H1 (cell line): ENCODE results near the gene TTC9. TPM values are rescaled to one million over a fixed set of nuclear protein-coding genes. Genes with fewer than 3 reads are reported as not detected.

ENCODE experiments used
- ASH2L ChIP-seq: fragments of 200-600, 300-600 bp; sonication (generic); IDR thresholded peaks from one replicate; pipeline ENCODE4 v1.7.1; 2017; ENCODE audit warnings: low read length
- ATF2 ChIP-seq: IDR thresholded peaks from 2 replicates; pipeline ENCODE4 v1.6.1; 2012; ENCODE audit warnings: low read length, inconsistent platforms
- ATF3 ChIP-seq: IDR thresholded peaks from 2 replicates; pipeline ENCODE4 v1.6.1; 2011; ENCODE audit warnings: low read depth, mild to moderate bottlenecking, low read length; ENCODE audit not compliant: insufficient read depth
- BCL11A ChIP-seq, 2 experiments: IDR thresholded peaks; one replicate each; pipeline ENCODE4 v1.6.1; 2011; ENCODE audit warnings: low read depth in 2 of 2, low read length in 2 of 2, mild to moderate bottlenecking in 2 of 2
- EGR1 ChIP-seq: IDR thresholded peaks from 2 replicates; pipeline ENCODE4 v1.6.1; 2011; ENCODE audit warnings: low read depth, low read length, borderline replicate concordance
- GABPA ChIP-seq: IDR thresholded peaks from 2 replicates; pipeline ENCODE4 v1.6.1; 2011; ENCODE audit warnings: mild to moderate bottlenecking, low read length, moderate library complexity, borderline replicate concordance; ENCODE audit not compliant: insufficient read depth
- HDAC2 ChIP-seq, 2 experiments: fragments of 300-600 bp in 1 of 2; sonication (generic) in 1 of 2; IDR thresholded peaks; 2 replicates each; pipeline ENCODE4 v1.6.1; 2011 to 2012; ENCODE audit warnings: low read depth in 2 of 2, low read length in 2 of 2, mild to moderate bottlenecking in 2 of 2, moderate library complexity in 2 of 2, borderline replicate concordance in 1 of 2, inconsistent platforms in 1 of 2
- KDM5A ChIP-seq: fragments of 200-600 bp; IDR thresholded peaks from 2 replicates; pipeline ENCODE4 v1.7.1; 2012; ENCODE audit warnings: mild to moderate bottlenecking, low read length, inconsistent platforms, mixed read lengths
- MAX ChIP-seq: IDR thresholded peaks from 2 replicates; pipeline ENCODE4 v1.6.1; 2012; ENCODE audit warnings: inconsistent platforms
- NANOG ChIP-seq: IDR thresholded peaks from 2 replicates; pipeline ENCODE4 v1.6.1; 2011; ENCODE audit warnings: low read length, low read depth, mild to moderate bottlenecking, inconsistent platforms; ENCODE audit not compliant: insufficient read depth, poor library complexity, severe bottlenecking
- POLR2A ChIP-seq, 2 experiments: IDR thresholded peaks; 1 replicate in 1 of 2; 2 replicates in 1 of 2; pipeline ENCODE4 v1.6.1; 2011; ENCODE audit warnings: low read depth in 2 of 2, low read length in 2 of 2, mild to moderate bottlenecking in 2 of 2; ENCODE audit errors: control extremely low read depth in 1 of 2
- SIN3A ChIP-seq, 2 experiments: IDR thresholded peaks in 1 of 2; conservative IDR thresholded peaks in 1 of 2; 2 replicates each; pipeline ENCODE4 v1.6.1; 2011 to 2012; ENCODE audit warnings: low read length in 2 of 2, improper control_type of control experiment in 1 of 2, low read depth in 1 of 2, mild to moderate bottlenecking in 1 of 2
- SRF ChIP-seq: IDR thresholded peaks from 2 replicates; pipeline ENCODE4 v1.6.1; 2011; ENCODE audit warnings: mild to moderate bottlenecking, low read depth, low read length, moderate library complexity
- TAF1 ChIP-seq: IDR thresholded peaks from 2 replicates; pipeline ENCODE4 v1.6.1; 2011; ENCODE audit warnings: mild to moderate bottlenecking, low read depth, low read length
- USF2 ChIP-seq: IDR thresholded peaks from 2 replicates; pipeline ENCODE4 v1.6.1; 2011; ENCODE audit warnings: low read length, improper control_type of control experiment
- polyA plus RNA-seq, 7 experiments: library from polyadenylated mRNA; depleted of rRNA in 3 of 7; stranded (reverse) in 5 of 7; unstranded in 2 of 7; fragments of >200 nt in 5 of 7; fragments of 200-250 nt in 2 of 7; gene quantifications; 1 replicate in 5 of 7; 2 replicates in 1 of 7; 4 replicates in 1 of 7; pipeline versions ENCODE4 v1.2.1 to v1.2.3, GENCODE V29; 2011 to 2013; ENCODE audit warnings: missing spikeins in 2 of 7, mixed read lengths in 2 of 7
- total RNA-seq: library from RNA; stranded (reverse); fragmentation: NEBNext Ultra II Directional; extraction: Animal tissue kit (Norgen Biotek cat#: 25700); gene quantifications from 2 replicates; pipeline ENCODE4 v1.2.1, GENCODE V29; 2021

TTC9 gene
- total and polyA plus RNA-seq, 2 of the 8 experiments (the other 6 are each of a cell fraction or from before 2014, with no cell fraction given) = 21.0 to 29.5 TPM

GRCh38 chr14:70600382-70601157 lies 41.1 kb upstream of the TTC9 start, which contains the start of gene MED6 (continued):
- peak; percentile 81 for TF ChIP-seq SRF
- TF ChIP-seq USF2 = no peak
- peak; percentile 93 for TF ChIP-seq TAF1
- no peak for TF ChIP-seq BCL11A (IDR thresholded peaks at IDR 0.05; ENCODE audit: low read depth in 2 of 2, low read length in 2 of 2)
- TF ChIP-seq ASH2L = peak; percentile 95
- TF ChIP-seq ATF3 = peak; percentile 89
- TF ChIP-seq HDAC2 (IDR thresholded peaks at IDR 0.05; ENCODE audit: borderline replicate concordance in 1 of 2, low read depth in 2 of 2, low read length in 2 of 2) = peak in 1 of 2 experiments; percentile 99; a peak in 2 of 4 replicates
- peak; percentile 26; the same call in 1 of the 2 replicates for TF ChIP-seq MAX
- 0 out of 4 replicates have a peak, but pooled peaks have one; percentile 21 to 55 for TF ChIP-seq SIN3A (conservative IDR thresholded peaks at IDR 0.05 in 1 of 2, IDR thresholded peaks at IDR 0.05 in 1 of 2; ENCODE audit: low read depth in 1 of 2, low read length in 2 of 2)
- 0 out of 2 replicates have a peak, but pooled peaks have one; percentile 38 for TF ChIP-seq ATF2
- TF ChIP-seq KDM5A = peak; percentile 100
- no peak for TF ChIP-seq NANOG
- peak; percentile 92 for TF ChIP-seq GABPA
- peak; percentile 55 to 89 for TF ChIP-seq POLR2A (IDR thresholded peaks at IDR 0.05; ENCODE audit: control extremely low read depth in 1 of 2, low read depth in 2 of 2, low read length in 2 of 2)
- TF ChIP-seq EGR1 = no peak
